ENCODE results near the gene MAMSTR. TPM values are rescaled to one million over a fixed set of nuclear protein-coding genes. Genes with fewer than 3 reads are reported as not detected.

The MAMSTR gene
- total and polyA plus RNA-seq, 2 donors (not counting 1 experiment from before 2014, with no cell fraction given), result 0.60 to 1.6 TPM

DNA sequence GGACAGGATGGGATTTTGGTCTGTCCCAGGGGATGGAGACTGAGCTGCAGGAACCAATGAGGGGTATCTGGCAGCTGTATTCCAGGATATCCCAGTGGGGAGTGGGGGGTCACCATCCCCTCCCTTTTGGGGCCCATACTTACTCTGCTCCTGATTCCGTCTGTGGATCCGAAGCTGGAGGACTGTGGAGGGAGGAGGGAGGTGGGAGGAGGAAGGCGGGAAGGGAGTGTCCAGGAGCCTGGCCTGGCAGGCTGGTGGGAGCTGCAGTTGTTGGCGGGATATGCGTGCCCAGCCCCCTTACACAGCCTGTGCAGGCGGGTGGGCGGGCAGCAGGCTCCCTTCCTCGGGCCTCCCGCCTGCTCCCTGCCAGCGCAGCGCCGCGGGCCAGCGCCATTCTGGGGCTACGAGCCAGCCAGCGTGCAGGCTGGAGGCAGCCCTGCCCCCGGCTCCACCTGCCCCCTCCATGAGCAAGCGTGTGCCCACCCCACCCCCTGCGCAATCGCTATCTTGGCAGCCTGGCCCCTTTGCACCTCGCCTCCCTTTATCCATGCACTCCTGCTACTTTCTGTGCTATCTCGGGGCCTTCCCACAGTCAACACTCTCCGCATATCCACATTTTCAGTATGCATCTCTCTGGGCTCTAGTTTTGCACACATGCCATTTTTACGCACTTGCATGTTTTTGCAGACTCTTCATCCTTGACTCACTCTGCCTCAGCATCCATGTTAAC is 2.8 kb downstream of the MAMSTR start:
- ChIA-PET CTCF (interaction anchor here (1.6 kb wide), 1 partner anchor 9 kb away, joined by 3 read pairs; no protein-coding TSS in a partner anchor), POLR2A (no interaction called here)
- H3K79me2 ChIP-seq (ENCODE audit: control insufficient read depth, insufficient read depth, low read length), result peaks cover 5% of the 10 kb centered on the region

DNA sequence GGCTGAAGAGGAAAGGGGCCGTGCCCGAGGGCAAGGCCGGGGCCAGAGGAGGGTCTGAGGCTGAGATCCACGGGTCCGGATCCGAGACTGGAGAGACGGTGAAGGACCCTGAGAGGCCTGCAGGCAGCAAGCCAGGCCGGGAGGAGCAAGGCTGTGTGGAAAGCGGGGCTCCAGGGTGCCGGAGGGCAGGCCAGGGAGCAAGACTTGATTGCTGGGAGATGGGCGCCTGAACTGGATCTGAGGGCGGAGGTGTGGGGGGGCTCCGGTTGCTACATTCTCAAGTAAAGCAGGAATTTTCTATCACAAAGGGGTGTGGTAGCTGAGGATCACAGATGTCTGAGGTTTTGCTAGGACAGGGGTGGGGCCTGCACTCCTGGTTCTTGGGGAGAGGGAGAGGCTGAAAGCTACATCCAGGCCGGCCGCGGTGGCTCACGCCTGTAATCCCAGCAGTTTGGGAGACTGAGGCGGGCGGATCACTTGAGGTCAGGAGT is 3.8 kb downstream of the MAMSTR start:
- CTCF ChIA-PET, result interaction anchor here (1.5 to 1.6 kb wide), 2 partner anchors 10 to 18 kb away, joined by 3 read pairs; no protein-coding TSS in a partner anchor
- no peak overlapping the region for H3K4me3 ChIP-seq (ENCODE audit: control extremely low read depth in 1 of 5, extremely low read depth in 1 of 5, insufficient read depth in 1 of 5, low read depth in 2 of 5, low read length in 4 of 5)
- H3K4me1 Mint-ChIP-seq, result peaks cover 25% of the 10 kb centered on the region
- peak overlapping the region; percentile 89 for H3K4me3 Mint-ChIP-seq
- H3K4me2 ChIP-seq (replicated peaks; ENCODE audit: low read depth, low read length, poor library complexity, severe bottlenecking), result no peak overlapping the region
- DNase-seq, result no peak
- no peaks in the 10 kb centered on the region for H3K9me3 Mint-ChIP-seq (ENCODE audit: insufficient read depth)
- POLR2A ChIA-PET, result no interaction called here
- no peak overlapping the region for H3K9ac ChIP-seq (ENCODE audit: low read length)
- H3K27me3 ChIP-seq (replicated peaks in 1 of 4; ENCODE audit: control extremely low read depth in 1 of 4, control insufficient read depth in 3 of 4, insufficient read depth in 4 of 4, low read length in 3 of 4), result no peaks in the 10 kb centered on the region
- TF ChIP-seq, protein P1, sequence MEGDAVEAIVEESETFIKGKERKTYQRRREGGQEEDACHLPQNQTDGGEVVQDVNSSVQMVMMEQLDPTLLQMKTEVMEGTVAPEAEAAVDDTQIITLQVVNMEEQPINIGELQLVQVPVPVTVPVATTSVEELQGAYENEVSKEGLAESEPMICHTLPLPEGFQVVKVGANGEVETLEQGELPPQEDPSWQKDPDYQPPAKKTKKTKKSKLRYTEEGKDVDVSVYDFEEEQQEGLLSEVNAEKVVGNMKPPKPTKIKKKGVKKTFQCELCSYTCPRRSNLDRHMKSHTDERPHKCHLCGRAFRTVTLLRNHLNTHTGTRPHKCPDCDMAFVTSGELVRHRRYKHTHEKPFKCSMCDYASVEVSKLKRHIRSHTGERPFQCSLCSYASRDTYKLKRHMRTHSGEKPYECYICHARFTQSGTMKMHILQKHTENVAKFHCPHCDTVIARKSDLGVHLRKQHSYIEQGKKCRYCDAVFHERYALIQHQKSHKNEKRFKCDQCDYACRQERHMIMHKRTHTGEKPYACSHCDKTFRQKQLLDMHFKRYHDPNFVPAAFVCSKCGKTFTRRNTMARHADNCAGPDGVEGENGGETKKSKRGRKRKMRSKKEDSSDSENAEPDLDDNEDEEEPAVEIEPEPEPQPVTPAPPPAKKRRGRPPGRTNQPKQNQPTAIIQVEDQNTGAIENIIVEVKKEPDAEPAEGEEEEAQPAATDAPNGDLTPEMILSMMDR (IDR thresholded peaks at IDR 0.05), result no peak
- no peak for TF ChIP-seq EZH2 (IDR thresholded peaks at IDR 0.05; ENCODE audit: borderline replicate concordance, insufficient read depth, low read depth, low read length, poor library complexity, severe bottlenecking)
- H3K27ac Mint-ChIP-seq, result peak overlapping the region; percentile 23
- intact Hi-C loops (cut with micrococcal nuclease), result no loop called here
- H3K9me3 ChIP-seq (ENCODE audit: control extremely low read depth in 1 of 3, control insufficient read depth in 2 of 3, insufficient read depth in 1 of 3, low read length in 2 of 3), result peaks cover 0 to 6% (median 0%) of the 10 kb centered on the region in 3 donors
- 90% methylated on average over 12 of the region's 19 CpGs for WGBS (ENCODE audit: insufficient coverage)
- H4K20me1 ChIP-seq (ENCODE audit: control insufficient read depth, insufficient read depth, low read length, poor library complexity, severe bottlenecking), result no peaks in the 10 kb centered on the region
- H3K79me2 ChIP-seq (ENCODE audit: control insufficient read depth, insufficient read depth, low read length), result peaks cover 5% of the 10 kb centered on the region
- H2AFZ ChIP-seq (ENCODE audit: insufficient read depth, low read depth, low read length, poor library complexity, severe bottlenecking), result no peak overlapping the region
- no peaks in the 10 kb centered on the region for H3K27me3 Mint-ChIP-seq
- no peak for ATAC-seq (ENCODE audit: low read depth)
- peaks cover 14 to 28% of the 10 kb centered on the region in 2 donors for H3K4me1 ChIP-seq (ENCODE audit: control insufficient read depth in 2 of 2, insufficient read depth in 2 of 2, low read length in 2 of 2)
- no peak overlapping the region for H3K27ac ChIP-seq (ENCODE audit: low read length in 2 of 2)
- no peaks in the 10 kb centered on the region for H3K36me3 ChIP-seq (replicated peaks in 1 of 2; ENCODE audit: control extremely low read depth in 1 of 2, control insufficient read depth in 1 of 2, extremely low read depth in 1 of 2, insufficient read depth in 2 of 2, low read length in 1 of 2)

More for the DNA sequence above, 2.8 kb downstream of the MAMSTR start:
- peaks cover 18 to 35% of the 10 kb centered on the region in 2 donors for H3K4me1 ChIP-seq (ENCODE audit: control insufficient read depth in 2 of 2, insufficient read depth in 2 of 2, low read length in 2 of 2)
- H3K9me3 ChIP-seq (ENCODE audit: control extremely low read depth in 1 of 3, control insufficient read depth in 2 of 3, insufficient read depth in 1 of 3, low read length in 2 of 3), result peaks cover 0 to 14% (median 0%) of the 10 kb centered on the region in 3 donors
- H3K4me3 Mint-ChIP-seq, result no peak overlapping the region
- DNase-seq (no peak), ATAC-seq (ENCODE audit: low read depth) (no peak)
- H4K20me1 ChIP-seq (ENCODE audit: control insufficient read depth, insufficient read depth, low read length, poor library complexity, severe bottlenecking), result no peaks in the 10 kb centered on the region
- no peak overlapping the region for H3K9ac ChIP-seq (ENCODE audit: low read length)
- no peak overlapping the region for H2AFZ ChIP-seq (ENCODE audit: insufficient read depth, low read depth, low read length, poor library complexity, severe bottlenecking)
- no peaks in the 10 kb centered on the region for H3K9me3 Mint-ChIP-seq (ENCODE audit: insufficient read depth)
- no peaks in the 10 kb centered on the region for H3K36me3 ChIP-seq (replicated peaks in 1 of 2; ENCODE audit: control extremely low read depth in 1 of 2, control insufficient read depth in 1 of 2, extremely low read depth in 1 of 2, insufficient read depth in 2 of 2, low read length in 1 of 2)
- intact Hi-C loops (cut with micrococcal nuclease), result no loop called here
- H3K4me1 Mint-ChIP-seq, result peaks cover 29% of the 10 kb centered on the region
- H3K4me3 ChIP-seq (ENCODE audit: control extremely low read depth in 1 of 5, extremely low read depth in 1 of 5, insufficient read depth in 1 of 5, low read depth in 2 of 5, low read length in 4 of 5), result no peak overlapping the region
- WGBS (ENCODE audit: insufficient coverage), result 77% methylated on average over 20 of the region's 24 CpGs
- H3K27ac Mint-ChIP-seq, result peak overlapping the region; percentile 17
- no peaks in the 10 kb centered on the region for H3K27me3 Mint-ChIP-seq
- no peak overlapping the region for H3K27ac ChIP-seq (ENCODE audit: low read length in 2 of 2)
- TF ChIP-seq, protein P1 (IDR thresholded peaks at IDR 0.05), result no peak
- no peak for TF ChIP-seq EZH2 (IDR thresholded peaks at IDR 0.05; ENCODE audit: borderline replicate concordance, insufficient read depth, low read depth, low read length, poor library complexity, severe bottlenecking)
- no peak overlapping the region for H3K4me2 ChIP-seq (replicated peaks; ENCODE audit: low read depth, low read length, poor library complexity, severe bottlenecking)
- H3K27me3 ChIP-seq (replicated peaks in 1 of 4; ENCODE audit: control extremely low read depth in 1 of 4, control insufficient read depth in 3 of 4, insufficient read depth in 4 of 4, low read length in 3 of 4), result no peaks in the 10 kb centered on the region

Measured in B cell (primary cell).